Upper lobe of left lung (tissue), 6 donors: Measurements from ENCODE around the gene DLGAP4. TPM values are rescaled to one million over a fixed set of nuclear protein-coding genes. Genes with fewer than 3 reads are reported as not detected.
A peak's percentile ranks its signal among the peaks of the same experiment; 100 is the strongest.

Experiments used
- ATAC-seq, 2 donors: fragments of 200-7000 bp; cut with Tn5 transposase; one replicate each; pipeline ENCODE4 v1.9.1; 2022; ENCODE audit warnings: mild to moderate bottlenecking in 2 of 2, moderate library complexity in 2 of 2; ENCODE audit not compliant: low FRiP score in 2 of 2
- DNase-seq, 2 donors: peaks; one replicate each; pipeline ENCODE4 v3.0.0-alpha.2; 2019 to 2020
- H3K27ac ChIP-seq, 4 donors: fragments of 200-600 bp; sonication (generic); one replicate each; pipeline ENCODE4 v1.5.1; 2016 to 2019
- H3K27me3 ChIP-seq, 4 donors: fragments of 200-600 bp; sonication (generic); one replicate each; pipeline ENCODE4 v1.5.1; 2017 to 2019
- H3K36me3 ChIP-seq, 4 donors: fragments of 200-600 bp; sonication (generic); one replicate each; pipeline ENCODE4 v1.5.1; 2016 to 2019
- H3K4me1 ChIP-seq, 4 donors: fragments of 200-600 bp; sonication (generic); one replicate each; pipeline ENCODE4 v1.5.1; 2018 to 2019
- H3K4me3 ChIP-seq, 4 donors: fragments of 200-600 bp; sonication (generic); one replicate each; pipeline ENCODE4 v1.5.1; 2017 to 2019; ENCODE audit warnings: mild to moderate bottlenecking in 2 of 4, moderate library complexity in 1 of 4
- H3K9me3 ChIP-seq, 4 donors: fragments of 200-600 bp; sonication (generic); one replicate each; pipeline ENCODE4 v1.5.1; 2018 to 2019
- CTCF ChIP-seq, 6 experiments: fragments of 450-650 bp in 4 of 6; fragments of 200-600 bp in 2 of 6; sonication (generic) in 2 of 6; IDR thresholded peaks; one replicate each; pipeline ENCODE4 v1.5.1; 2016 to 2019; ENCODE audit warnings: antibody characterized with exemption in 6 of 6
- EP300 ChIP-seq, 4 donors: sonication (generic); formaldehyde crosslinking; IDR thresholded peaks; one replicate each; pipeline ENCODE4 v1.5.1; 2017; ENCODE audit warnings: antibody characterized with exemption in 4 of 4, control low read depth in 2 of 4
- POLR2A ChIP-seq, 4 donors: fragments of 450-650 bp; IDR thresholded peaks; one replicate each; pipeline ENCODE4 v1.5.1; 2016 to 2017; ENCODE audit warnings: antibody characterized with exemption in 4 of 4, mild to moderate bottlenecking in 2 of 4
- POLR2AphosphoS5 ChIP-seq, 2 donors: sonication (generic); formaldehyde crosslinking; IDR thresholded peaks; one replicate each; pipeline ENCODE4 v1.5.1; 2017; ENCODE audit warnings: antibody characterized with exemption in 2 of 2
- WGBS, 2 donors: methylation state at CpG; one replicate each; pipeline ENCODE4 v1.1.5; 2017 to 2018; 5-methylcytosine and 5-hydroxymethylcytosine counted together
- total RNA-seq, 6 donors: library from RNA; depleted of rRNA in 4 of 6; stranded (reverse); fragments of >200 nt in 4 of 6; gene quantifications; one replicate each; pipeline versions ENCODE4 v1.1.0 to v1.2.1, GENCODE V29; 2016 to 2021
- donor health status: DM: no; HTN: no; CAD: no; lungs with moderate emphysema.
- donor health status: DM: no; HTN: yes; CAD: no; lungs with severe emphysema.

Gene DLGAP4
- total RNA-seq, 6 donors from 2014 or later, result 31.5 to 92.0 (median 49.9) TPM

- no peak overlapping the region for H3K27ac ChIP-seq
- H3K4me3 ChIP-seq, result no peak overlapping the region
- 73 to 81% methylated on average over 7 of the region's 7 CpGs for WGBS, 2 donors
- H3K36me3 ChIP-seq, result no peaks in the 10 kb centered on the region
- DNase-seq (no peak), ATAC-seq (no peak)
- H3K27me3 ChIP-seq, result no peaks in the 10 kb centered on the region
- H3K9me3 ChIP-seq, result no peaks in the 10 kb centered on the region
- TF ChIP-seq CTCF (IDR thresholded peaks at IDR 0.05) (no peak), POLR2A (IDR thresholded peaks at IDR 0.05) (no peak), EP300 (IDR thresholded peaks at IDR 0.05) (no peak), POLR2AphosphoS5 (IDR thresholded peaks at IDR 0.05) (no peak)
- H3K4me1 ChIP-seq, result peaks cover 0 to 3% (median under 1%) of the 10 kb centered on the region in 4 donors
Measured at GRCh38 chr20:36441416-36441815, 135.3 kb downstream of the DLGAP4 start.

GRCh38 chr20:36445847-36446246, 139.7 kb downstream of the DLGAP4 start:
- no peak overlapping the region for H3K27ac ChIP-seq
- WGBS, 2 donors, result 87 to 100% methylated on average over 1 of the region's 1 CpG
- DNase-seq, result no peak
- no peaks in the 10 kb centered on the region for H3K27me3 ChIP-seq
- no peaks in the 10 kb centered on the region for H3K9me3 ChIP-seq
- no peaks in the 10 kb centered on the region for H3K4me1 ChIP-seq
- no peak overlapping the region for H3K4me3 ChIP-seq
- ATAC-seq, result no peak
- H3K36me3 ChIP-seq, result no peaks in the 10 kb centered on the region
- TF ChIP-seq POLR2A (IDR thresholded peaks at IDR 0.05), result no peak
- no peak for TF ChIP-seq EP300 (IDR thresholded peaks at IDR 0.05)
- TF ChIP-seq CTCF (IDR thresholded peaks at IDR 0.05), result no peak
- TF ChIP-seq POLR2AphosphoS5 (IDR thresholded peaks at IDR 0.05), result no peak

GRCh38 chr20:36446557-36446956, 140.4 kb downstream of the DLGAP4 start:
- no peaks in the 10 kb centered on the region for H3K9me3 ChIP-seq
- no peak overlapping the region for H3K4me3 ChIP-seq
- DNase-seq, result peak in 1 of 2 donors; percentile 57
- ATAC-seq, result no peak
- WGBS, 2 donors, result 85 to 100% methylated on average over 1 to 17 of the region's 17 CpGs
- no peak overlapping the region for H3K27ac ChIP-seq
- H3K4me1 ChIP-seq, result no peaks in the 10 kb centered on the region
- no peak for TF ChIP-seq CTCF (IDR thresholded peaks at IDR 0.05)
- no peak for TF ChIP-seq EP300 (IDR thresholded peaks at IDR 0.05)
- TF ChIP-seq POLR2AphosphoS5 (IDR thresholded peaks at IDR 0.05), result no peak
- no peak for TF ChIP-seq POLR2A (IDR thresholded peaks at IDR 0.05)
- H3K27me3 ChIP-seq, result no peaks in the 10 kb centered on the region
- H3K36me3 ChIP-seq, result no peaks in the 10 kb centered on the region

- H3K27ac ChIP-seq, result no peak overlapping the region
- H3K27me3 ChIP-seq, result no peaks in the 10 kb centered on the region
- TF ChIP-seq CTCF (IDR thresholded peaks at IDR 0.05), result no peak
- TF ChIP-seq EP300 (IDR thresholded peaks at IDR 0.05), result no peak
- no peak for TF ChIP-seq POLR2A (IDR thresholded peaks at IDR 0.05)
- TF ChIP-seq POLR2AphosphoS5 (IDR thresholded peaks at IDR 0.05), result no peak
- no peak for ATAC-seq
- no peaks in the 10 kb centered on the region for H3K4me1 ChIP-seq
- H3K36me3 ChIP-seq, result no peaks in the 10 kb centered on the region
- no peaks in the 10 kb centered on the region for H3K9me3 ChIP-seq
- no peak overlapping the region for H3K4me3 ChIP-seq
- no peak for DNase-seq
Measured at GRCh38 chr20:36447101-36447500, 141.0 kb downstream of the DLGAP4 start.

- no peak for ATAC-seq
Measured at GRCh38 chr20:36449663-36450062, 143.5 kb downstream of the DLGAP4 start.

More at GRCh38 chr20:36449663-36450062, 143.5 kb downstream of the DLGAP4 start:
- Histone ChIP-seq H3K36me3 (no peaks in the 10 kb centered on the region), H3K4me1 (peaks cover 0 to 4% (median 2%) of the 10 kb centered on the region in 4 donors), H3K27ac (no peak overlapping the region), H3K9me3 (no peaks in the 10 kb centered on the region), H3K4me3 (no peak overlapping the region), H3K27me3 (no peaks in the 10 kb centered on the region)
- TF ChIP-seq POLR2AphosphoS5 (IDR thresholded peaks at IDR 0.05), result no peak
- TF ChIP-seq CTCF (IDR thresholded peaks at IDR 0.05), result no peak
- TF ChIP-seq EP300 (IDR thresholded peaks at IDR 0.05), result no peak
- no peak for TF ChIP-seq POLR2A (IDR thresholded peaks at IDR 0.05)
- no peak for DNase-seq
